ENCODE results near the gene NMS. TPM values are rescaled to one million over a fixed set of nuclear protein-coding genes. Genes with fewer than 3 reads are reported as not detected.

The NMS gene
- total RNA-seq (2021) (not detected in 2 replicates), Bru-seq, nascent RNA (not detected), BruChase-seq, experiment 1, labeled RNA remaining after a 2-hour chase (not detected), BruChase-seq, experiment 2, labeled RNA remaining after a 6-hour chase (not detected)
- long read RNA-seq = 0 reads

- Histone ChIP-seq H3K9me3 (ENCODE audit: low read depth, low read length, poor library complexity, severe bottlenecking) (no peaks in the 10 kb centered on the region), H3K4me1 (ENCODE audit: insufficient read depth, low read length, poor library complexity, severe bottlenecking) (no peaks in the 10 kb centered on the region), H3K36me3 (ENCODE audit: insufficient read depth, low read length, poor library complexity, severe bottlenecking) (no peaks in the 10 kb centered on the region), H3K4me3 (ENCODE audit: low read depth, low read length, poor library complexity, severe bottlenecking) (no peak within 1 kb of the TSS), H3K27ac (ENCODE audit: low read depth, low read length, poor library complexity, severe bottlenecking) (no peak within 1 kb of the TSS), H3K27me3 (replicated peaks; ENCODE audit: insufficient read depth, low read depth, low read length, poor library complexity) (peaks cover 17% of the 10 kb centered on the region)
- intact Hi-C loops (cut with micrococcal nuclease; ENCODE audit: unreplicated experiment) = no loop called here
- no peak for DNase-seq (ENCODE audit: low spot score)
- POLR2A ChIA-PET (ENCODE audit: low non-redundant PET) = no interaction called here
- no TSS peak for BruUV-seq (replicated peaks)
- TF ChIP-seq CTCF (conservative IDR thresholded peaks at IDR 0.05; ENCODE audit: low read depth, low read length) = no peak
- no peak for TF ChIP-seq EZH2 (IDR thresholded peaks at IDR 0.05; ENCODE audit: borderline replicate concordance, low read depth, low read length, poor library complexity, severe bottlenecking)
- CTCF ChIA-PET = no interaction called here
These were observed at the start of gene NMS for GRCh38 chr2:100470182-100470581. NMS (plus strand) TSS chr2:100470482; CDS start chr2:100470489, 7 bp downstream.

- peak; percentile 48 for DNase-seq (ENCODE audit: low spot score)
- POLR2A ChIA-PET (ENCODE audit: low non-redundant PET) = no interaction called here
These were observed 47.8 kb upstream of the NMS start for GRCh38 chr2:100422320-100423055.

GRCh38 chr2:100423631-100424030, 46.7 kb upstream of the NMS start:
- H3K4me3 ChIP-seq (ENCODE audit: low read depth, low read length, poor library complexity, severe bottlenecking) = no peak overlapping the region
- POLR2A ChIA-PET (ENCODE audit: low non-redundant PET) = no interaction called here
- no peak for TF ChIP-seq CTCF (conservative IDR thresholded peaks at IDR 0.05; ENCODE audit: low read depth, low read length)
- TF ChIP-seq EZH2 (IDR thresholded peaks at IDR 0.05; ENCODE audit: borderline replicate concordance, low read depth, low read length, poor library complexity, severe bottlenecking) = no peak
- H3K9me3 ChIP-seq (ENCODE audit: low read depth, low read length, poor library complexity, severe bottlenecking) = no peaks in the 10 kb centered on the region
- BruUV-seq (replicated peaks) = no TSS peak
- no peak for DNase-seq (ENCODE audit: low spot score)
- no peaks in the 10 kb centered on the region for H3K36me3 ChIP-seq (ENCODE audit: insufficient read depth, low read length, poor library complexity, severe bottlenecking)
- H3K27me3 ChIP-seq (replicated peaks; ENCODE audit: insufficient read depth, low read depth, low read length, poor library complexity) = no peaks in the 10 kb centered on the region
- CTCF ChIA-PET = no interaction called here
- H3K4me1 ChIP-seq (ENCODE audit: insufficient read depth, low read length, poor library complexity, severe bottlenecking) = no peaks in the 10 kb centered on the region
- H3K27ac ChIP-seq (ENCODE audit: low read depth, low read length, poor library complexity, severe bottlenecking) = no peak overlapping the region
- intact Hi-C loops (cut with micrococcal nuclease; ENCODE audit: unreplicated experiment) = no loop called here

More at GRCh38 chr2:100422320-100423055, 47.8 kb upstream of the NMS start:
- Histone ChIP-seq H3K4me1 (ENCODE audit: insufficient read depth, low read length, poor library complexity, severe bottlenecking) (peaks cover 5% of the 10 kb centered on the region), H3K9me3 (ENCODE audit: low read depth, low read length, poor library complexity, severe bottlenecking) (no peaks in the 10 kb centered on the region), H3K27me3 (replicated peaks; ENCODE audit: insufficient read depth, low read depth, low read length, poor library complexity) (no peaks in the 10 kb centered on the region), H3K36me3 (ENCODE audit: insufficient read depth, low read length, poor library complexity, severe bottlenecking) (no peaks in the 10 kb centered on the region), H3K4me3 (ENCODE audit: low read depth, low read length, poor library complexity, severe bottlenecking) (no peak overlapping the region), H3K27ac (ENCODE audit: low read depth, low read length, poor library complexity, severe bottlenecking) (no peak overlapping the region)
- CTCF ChIA-PET = interaction anchor here (0.6 to 1.0 kb wide), 3 partner anchors 17 to 160 kb away, joined by 3 to 4 read pairs (median 3); no protein-coding TSS in a partner anchor
- intact Hi-C loops (cut with micrococcal nuclease; ENCODE audit: unreplicated experiment) = no loop called here
- no TSS peak for BruUV-seq (replicated peaks)
- no peak for TF ChIP-seq EZH2 (IDR thresholded peaks at IDR 0.05; ENCODE audit: borderline replicate concordance, low read depth, low read length, poor library complexity, severe bottlenecking)
- peak; percentile 63 for TF ChIP-seq CTCF (conservative IDR thresholded peaks at IDR 0.05; ENCODE audit: low read depth, low read length)
